Tibial nerve (tissue), 4 donors: ENCODE measurements around the gene UPF1. TPM values are rescaled to one million over a fixed set of nuclear protein-coding genes. Genes with fewer than 3 reads are reported as not detected.

ENCODE experiments used
- DNase-seq, 2 donors: peaks; one replicate each; pipeline ENCODE4 v3.0.0-alpha.2; 2019; ENCODE audit warnings: low spot score in 2 of 2
- H3K27ac ChIP-seq, 4 donors: fragments of 200-600 bp; sonication (generic) in 3 of 4; one replicate each; pipeline ENCODE4 v1.5.1; 2017 to 2019; ENCODE audit warnings: mild to moderate bottlenecking in 1 of 4
- H3K27me3 ChIP-seq, 2 donors: fragments of 200-600 bp; sonication (generic) in 1 of 2; one replicate each; pipeline versions ENCODE4 v1.5.1 to v1.6.0; 2017 to 2019
- H3K36me3 ChIP-seq, 3 donors: fragments of 200-600 bp; sonication (generic); one replicate each; pipeline ENCODE4 v1.5.1; 2018 to 2019
- H3K4me1 ChIP-seq, 4 donors: fragments of 200-600 bp; sonication (generic) in 3 of 4; one replicate each; pipeline ENCODE4 v1.5.1; 2017 to 2019
- H3K4me3 ChIP-seq, 4 donors: fragments of 200-600 bp; sonication (generic) in 3 of 4; one replicate each; pipeline ENCODE4 v1.5.1; 2017 to 2019; ENCODE audit warnings: mild to moderate bottlenecking in 1 of 4, moderate library complexity in 1 of 4
- H3K9me3 ChIP-seq, 4 donors: fragments of 200-600 bp; sonication (generic) in 3 of 4; one replicate each; pipeline ENCODE4 v1.5.1; 2017 to 2019
- EP300 ChIP-seq, 2 donors: sonication (generic); formaldehyde crosslinking; IDR thresholded peaks; one replicate each; pipeline ENCODE4 v1.6.1; 2017; ENCODE audit warnings: antibody characterized with exemption in 2 of 2, mild to moderate bottlenecking in 1 of 2
- POLR2A ChIP-seq, 2 donors: fragments of 450-650 bp; IDR thresholded peaks; one replicate each; pipeline ENCODE4 v1.6.1; 2017; ENCODE audit warnings: antibody characterized with exemption in 2 of 2, mild to moderate bottlenecking in 2 of 2, moderate library complexity in 2 of 2
- WGBS, 2 donors: methylation state at CpG; one replicate each; pipeline ENCODE4 v1.1.5; 2018; 5-methylcytosine and 5-hydroxymethylcytosine counted together
- total RNA-seq, 4 donors: library from RNA; depleted of rRNA; stranded (reverse); fragments of >200 nt; gene quantifications; one replicate each; pipeline ENCODE4 v1.1.0, GENCODE V29; 2016
- TF ChIP-seq, protein P1 (sequence below), 5 experiments: fragments of 200-600 bp in 3 of 5; fragments of 450-650 bp in 2 of 5; sonication (generic) in 3 of 5; IDR thresholded peaks; one replicate each; pipeline ENCODE4 v1.5.1; 2016 to 2019; ENCODE audit warnings: antibody characterized with exemption in 5 of 5, mild to moderate bottlenecking in 3 of 5, moderate library complexity in 2 of 5

Gene UPF1
- total RNA-seq, 4 donors from 2014 or later: 75.6 to 117 (median 87.9) TPM

- Histone ChIP-seq H3K4me3 (no peak overlapping the region), H3K4me1 (peaks cover 0 to 22% (median 10%) of the 10 kb centered on the region in 4 donors), H3K27me3 (no peaks in the 10 kb centered on the region), H3K27ac (no peak overlapping the region), H3K36me3 (peaks cover 3 to 58% (median 13%) of the 10 kb centered on the region in 3 donors), H3K9me3 (no peaks in the 10 kb centered on the region)
- no peak for DNase-seq
- 40 to 41% methylated on average over 25 of the region's 25 CpGs for WGBS, 2 donors
- TF ChIP-seq, protein P1, sequence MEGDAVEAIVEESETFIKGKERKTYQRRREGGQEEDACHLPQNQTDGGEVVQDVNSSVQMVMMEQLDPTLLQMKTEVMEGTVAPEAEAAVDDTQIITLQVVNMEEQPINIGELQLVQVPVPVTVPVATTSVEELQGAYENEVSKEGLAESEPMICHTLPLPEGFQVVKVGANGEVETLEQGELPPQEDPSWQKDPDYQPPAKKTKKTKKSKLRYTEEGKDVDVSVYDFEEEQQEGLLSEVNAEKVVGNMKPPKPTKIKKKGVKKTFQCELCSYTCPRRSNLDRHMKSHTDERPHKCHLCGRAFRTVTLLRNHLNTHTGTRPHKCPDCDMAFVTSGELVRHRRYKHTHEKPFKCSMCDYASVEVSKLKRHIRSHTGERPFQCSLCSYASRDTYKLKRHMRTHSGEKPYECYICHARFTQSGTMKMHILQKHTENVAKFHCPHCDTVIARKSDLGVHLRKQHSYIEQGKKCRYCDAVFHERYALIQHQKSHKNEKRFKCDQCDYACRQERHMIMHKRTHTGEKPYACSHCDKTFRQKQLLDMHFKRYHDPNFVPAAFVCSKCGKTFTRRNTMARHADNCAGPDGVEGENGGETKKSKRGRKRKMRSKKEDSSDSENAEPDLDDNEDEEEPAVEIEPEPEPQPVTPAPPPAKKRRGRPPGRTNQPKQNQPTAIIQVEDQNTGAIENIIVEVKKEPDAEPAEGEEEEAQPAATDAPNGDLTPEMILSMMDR (IDR thresholded peaks at IDR 0.05): no peak
Observed at GRCh38 chr19:18870531-18871172, 38.9 kb downstream of the UPF1 start.

- H3K4me3 ChIP-seq: no peak overlapping the region
- peaks cover 0 to 22% (median 10%) of the 10 kb centered on the region in 4 donors for H3K4me1 ChIP-seq
- TF ChIP-seq, protein P1 (IDR thresholded peaks at IDR 0.05): no peak
- TF ChIP-seq POLR2A (IDR thresholded peaks at IDR 0.05) (no peak), EP300 (IDR thresholded peaks at IDR 0.05) (no peak)
- no peak overlapping the region for H3K27ac ChIP-seq
- DNase-seq: no peak
- WGBS, 2 donors: 87 to 92% methylated on average over 7 of the region's 7 CpGs
- no peaks in the 10 kb centered on the region for H3K27me3 ChIP-seq
- H3K36me3 ChIP-seq: peaks cover 3 to 58% (median 7%) of the 10 kb centered on the region in 3 donors
- peaks cover 0 to under 1% (median 0%) of the 10 kb centered on the region in 4 donors for H3K9me3 ChIP-seq
Observed at GRCh38 chr19:18871543-18871942, 39.8 kb downstream of the UPF1 start.

DNA sequence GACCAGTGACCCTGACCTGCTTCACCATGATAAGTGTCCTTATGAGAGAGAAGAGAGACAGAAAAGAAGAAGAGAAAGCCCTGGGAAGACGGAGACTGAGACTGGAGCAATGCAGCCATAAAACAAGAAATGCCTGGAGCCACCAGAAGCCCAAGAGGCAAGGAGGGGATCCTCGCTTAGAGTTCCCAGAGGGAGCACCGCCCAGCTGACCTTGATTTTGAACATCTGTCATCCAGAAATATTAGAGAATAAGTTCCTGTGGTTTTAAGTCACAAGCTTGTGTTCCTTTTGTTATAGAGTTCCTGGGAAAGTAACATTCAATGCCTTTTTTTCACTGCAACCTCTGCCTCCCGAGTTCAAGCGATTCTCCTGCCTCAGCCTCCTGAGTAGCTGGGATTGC is 44.0 kb downstream of the UPF1 start:
- TF ChIP-seq, protein P1 (IDR thresholded peaks at IDR 0.05): no peak
- no peak for TF ChIP-seq EP300 (IDR thresholded peaks at IDR 0.05)
- TF ChIP-seq POLR2A (IDR thresholded peaks at IDR 0.05): no peak
- 84 to 90% methylated on average over 5 of the region's 5 CpGs for WGBS, 2 donors
- Histone ChIP-seq H3K27me3 (no peaks in the 10 kb centered on the region), H3K36me3 (peaks cover 0 to 65% (median 3%) of the 10 kb centered on the region in 3 donors), H3K9me3 (peaks cover 0 to 10% (median 0%) of the 10 kb centered on the region in 4 donors), H3K27ac (no peak overlapping the region), H3K4me3 (no peak overlapping the region), H3K4me1 (peaks cover 0 to 1% (median 0%) of the 10 kb centered on the region in 4 donors)
- no peak for DNase-seq

DNA sequence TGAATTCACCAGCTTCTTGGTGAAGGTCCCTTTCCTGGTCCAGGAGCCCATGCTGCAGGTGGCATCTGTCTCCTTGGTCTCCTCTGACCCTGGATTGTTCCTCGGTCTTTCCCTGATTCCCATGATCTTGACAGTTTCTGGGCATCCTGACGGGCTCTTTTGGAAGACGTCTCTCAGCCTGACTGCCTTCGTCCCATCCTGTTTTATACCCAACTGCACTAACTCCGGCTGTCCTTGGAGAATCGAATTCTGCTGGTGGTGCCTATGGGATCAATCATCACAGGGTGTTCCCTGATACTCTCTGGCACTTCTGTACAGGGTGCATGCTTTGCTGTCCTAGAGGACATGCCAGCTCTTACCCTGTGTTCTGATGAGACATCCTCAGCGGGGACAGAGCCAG is 45.1 kb downstream of the UPF1 start:
- H3K4me1 ChIP-seq: no peaks in the 10 kb centered on the region
- no peak for DNase-seq
- H3K27ac ChIP-seq: no peak overlapping the region
- H3K36me3 ChIP-seq: peaks cover 0 to 74% (median 3%) of the 10 kb centered on the region in 3 donors
- no peak overlapping the region for H3K4me3 ChIP-seq
- H3K9me3 ChIP-seq: peaks cover 0 to 10% (median 0%) of the 10 kb centered on the region in 4 donors
- TF ChIP-seq POLR2A (IDR thresholded peaks at IDR 0.05) (no peak), EP300 (IDR thresholded peaks at IDR 0.05) (no peak)
- TF ChIP-seq, protein P1 (IDR thresholded peaks at IDR 0.05): no peak
- H3K27me3 ChIP-seq: no peaks in the 10 kb centered on the region
- 95 to 97% methylated on average over 7 of the region's 7 CpGs for WGBS, 2 donors

GRCh38 chr19:18878058-18878797 is 46.5 kb downstream of the UPF1 start:
- WGBS, 2 donors: 90 to 94% methylated on average over 22 to 25 of the region's 25 CpGs
- Histone ChIP-seq H3K9me3 (peaks cover 0 to 10% (median 0%) of the 10 kb centered on the region in 4 donors), H3K36me3 (peaks cover 0 to 81% (median 3%) of the 10 kb centered on the region in 3 donors), H3K4me1 (no peaks in the 10 kb centered on the region), H3K27me3 (no peaks in the 10 kb centered on the region), H3K4me3 (no peak overlapping the region), H3K27ac (no peak overlapping the region)
- DNase-seq: no peak
- TF ChIP-seq EP300 (IDR thresholded peaks at IDR 0.05) (no peak), POLR2A (IDR thresholded peaks at IDR 0.05) (no peak)
- TF ChIP-seq, protein P1 (IDR thresholded peaks at IDR 0.05): no peak
